Coronary artery (tissue), 2 donors: ENCODE data around the gene ZCCHC10.
A peak's percentile ranks its signal among the peaks of the same experiment; 100 is the strongest.

Experiments
- DNase-seq: peaks from one replicate; pipeline ENCODE4 v3.0.0-alpha.2; 2017; ENCODE audit warnings: low spot score
- H3K27ac ChIP-seq, 2 donors: fragments of 200-600 bp; sonication (generic); one replicate each; pipeline ENCODE4 v1.5.1; 2016 to 2019
- H3K4me3 ChIP-seq: fragments of 200-600 bp; sonication (generic); 2 replicates; pipeline ENCODE4 v1.5.1; 2016; ENCODE audit warnings: mild to moderate bottlenecking, moderate library complexity
- CTCF ChIP-seq: fragments of 200-600 bp; sonication (generic); IDR thresholded peaks from one replicate; pipeline ENCODE4 v1.5.1; 2019; ENCODE audit warnings: antibody characterized with exemption

The ZCCHC10 gene

GRCh38 chr5:133062276-133062675 is 35.9 kb upstream of the ZCCHC10 start:
- no peak overlapping the region for H3K27ac ChIP-seq
- TF ChIP-seq CTCF, result no peak

GRCh38 chr5:133059621-133060020 is 33.3 kb upstream of the ZCCHC10 start:
- H3K4me3 ChIP-seq, result no peak overlapping the region
- DNase-seq, result no peak
- no peak for TF ChIP-seq CTCF

More at GRCh38 chr5:133062276-133062675, 35.9 kb upstream of the ZCCHC10 start:
- DNase-seq, result no peak
- H3K4me3 ChIP-seq, result no peak overlapping the region

GRCh38 chr5:133056891-133057290 is 30.5 kb upstream of the ZCCHC10 start:
- no peak for DNase-seq
- TF ChIP-seq CTCF, result no peak
- Histone ChIP-seq H3K4me3 (no peak overlapping the region), H3K27ac (no peak overlapping the region)

More at GRCh38 chr5:133059621-133060020, 33.3 kb upstream of the ZCCHC10 start:
- no peak overlapping the region for H3K27ac ChIP-seq

- DNase-seq, result no peak
- H3K4me3 ChIP-seq, result no peak overlapping the region
- no peak overlapping the region for H3K27ac ChIP-seq
- TF ChIP-seq CTCF, result no peak
Observed at GRCh38 chr5:133054697-133055471, 28.5 kb upstream of the ZCCHC10 start.

- Histone ChIP-seq H3K4me3 (peak overlapping the region; percentile 98), H3K27ac (no peak overlapping the region)
- no peak for DNase-seq
- no peak for TF ChIP-seq CTCF
Observed at GRCh38 chr5:133053448-133053847, 27.1 kb upstream of the ZCCHC10 start.

GRCh38 chr5:133052317-133053175 is 26.2 kb upstream of the ZCCHC10 start:
- Histone ChIP-seq H3K4me3 (peak overlapping the region; percentile 98), H3K27ac (peak overlapping the region; percentile 92 to 99)
- no peak for TF ChIP-seq CTCF
- peak; percentile 75 for DNase-seq
